NK-92 treated with Interleukin-12 subunit alpha and Interleukin-12 subunit beta, amount 100 ng/mL, for 24 hours (cell line): ENCODE data around the gene VSX2.

Source experiments
- DNase-seq: peaks from one replicate; lab custom pipeline; 2025; lab: John Stamatoyannopoulos, UW

VSX2 gene

GRCh38 chr14:74238974-74239847 is at the start of gene VSX2:
TSS of gene VSX2 (plus strand) at chr14:74239449. CDS start at chr14:74239562, 113 bp downstream.
- DNase-seq = no peak

- no peak for DNase-seq
Observed at GRCh38 chr14:74190927-74191575, 48.2 kb upstream of the VSX2 start.

- DNase-seq = no peak
Observed at GRCh38 chr14:74194506-74195274, 44.6 kb upstream of the VSX2 start.

GRCh38 chr14:74195623-74196022 is 43.6 kb upstream of the VSX2 start:
- no peak for DNase-seq

- DNase-seq = no peak
Observed at GRCh38 chr14:74198441-74199234, 40.6 kb upstream of the VSX2 start.

GRCh38 chr14:74202113-74202512 is 37.1 kb upstream of the VSX2 start:
- no peak for DNase-seq

GRCh38 chr14:74203639-74204038 is 35.6 kb upstream of the VSX2 start:
- no peak for DNase-seq

- DNase-seq = no peak
Observed at GRCh38 chr14:74204491-74204890, 34.8 kb upstream of the VSX2 start.

- no peak for DNase-seq
Observed at GRCh38 chr14:74205882-74206281, 33.4 kb upstream of the VSX2 start.

GRCh38 chr14:74207943-74208342 is 31.3 kb upstream of the VSX2 start:
- no peak for DNase-seq

- no peak for DNase-seq
Observed at GRCh38 chr14:74208642-74209041, 30.6 kb upstream of the VSX2 start.

GRCh38 chr14:74211945-74212580 is 27.2 kb upstream of the VSX2 start:
- no peak for DNase-seq

- no peak for DNase-seq
Observed at GRCh38 chr14:74213907-74214803, 25.1 kb upstream of the VSX2 start.

GRCh38 chr14:74216671-74217070 is 22.6 kb upstream of the VSX2 start:
- DNase-seq = no peak

- no peak for DNase-seq
Observed at GRCh38 chr14:74217672-74218448, 21.4 kb upstream of the VSX2 start.

- DNase-seq = no peak
Observed at GRCh38 chr14:74218462-74218861, 20.8 kb upstream of the VSX2 start.

GRCh38 chr14:74219277-74220205 is 19.7 kb upstream of the VSX2 start:
- no peak for DNase-seq

GRCh38 chr14:74220991-74221390 is 18.3 kb upstream of the VSX2 start:
- no peak for DNase-seq
